GM12878 (cell line): Measurements from ENCODE around the gene KRTAP5-7. TPM values are rescaled to one million over a fixed set of nuclear protein-coding genes. Genes with fewer than 3 reads are reported as not detected.

Source experiments
- ATAC-seq: fragments of 200-7000 bp; cut with Tn5 transposase; 3 replicates; pipeline ENCODE4 v1.9.1; 2020; ENCODE audit warnings: mild to moderate bottlenecking, moderate library complexity
- BruUV-seq: library from RNA; stranded (reverse); fragments of 400-500 nt; replicated peaks from 2 replicates; lab custom pipeline; 2021; lab: Mats Ljungman, UMichigan
- CTCF ChIA-PET: fragments of 300-600 bp; sonication (Branson Sonifier 250); formaldehyde crosslinking; extraction: SDS; loops from one replicate; lab custom pipeline; 2021; ENCODE audit warnings: inconsistent platforms; lab: Yijun Ruan, JAX
- POLR2A ChIA-PET: fragments of 350-600 bp; formaldehyde crosslinking; extraction: SDS; loops from one replicate; lab custom pipeline; 2021; ENCODE audit warnings: inconsistent platforms; lab: Charles Lee
- RAD21 ChIA-PET: fragments of 300-600 bp; sonication (Branson Sonifier 250); formaldehyde crosslinking; loops from one replicate; lab custom pipeline; 2023; ENCODE audit warnings: antibody characterized with exemption; ENCODE audit not compliant: unreplicated experiment; lab: Charles Lee
- SMC1A ChIA-PET: fragments of 300-600 bp; sonication (Branson Sonifier 250); formaldehyde crosslinking; loops from one replicate; lab custom pipeline; 2023; ENCODE audit not compliant: unreplicated experiment, uncharacterized antibody; lab: Charles Lee
- DNase-seq: peaks from one replicate; pipeline ENCODE4 v3.0.0-alpha.2; 2011; ENCODE audit warnings: low read depth, low spot score
- FAIRE-seq: peaks from 3 replicates; lab custom pipeline; 2011; peaks lifted over from hg19 to GRCh38; lab: Jason Lieb, UNC
- H2AFZ ChIP-seq: 2 replicates; pipeline ENCODE4 v1.6.0; 2011; ENCODE audit warnings: low read depth, low read length, control low read depth; ENCODE audit not compliant: control insufficient read depth
- H3K27ac ChIP-seq: 2 replicates; pipeline ENCODE4 v1.5.1; 2011; ENCODE audit warnings: control low read depth; ENCODE audit not compliant: control insufficient read depth, insufficient read depth
- H3K27me3 ChIP-seq, 2 experiments: replicated peaks in 1 of 2; 2 replicates each; pipeline versions ENCODE4 v1.6.0 to v1.6.1; 2011; ENCODE audit warnings: low read length in 1 of 2; ENCODE audit not compliant: control insufficient read depth in 2 of 2, insufficient read depth in 2 of 2
- H3K36me3 ChIP-seq, 2 experiments: 2 replicates each; pipeline ENCODE4 v1.5.1; 2011; ENCODE audit warnings: low read length in 1 of 2; ENCODE audit not compliant: control insufficient read depth in 2 of 2, insufficient read depth in 2 of 2
- H3K4me1 ChIP-seq: 2 replicates; pipeline ENCODE4 v1.6.1; 2011; ENCODE audit warnings: mild to moderate bottlenecking, low read length, moderate library complexity, mixed read lengths; ENCODE audit not compliant: control insufficient read depth, insufficient read depth
- H3K4me2 ChIP-seq: 2 replicates; pipeline ENCODE4 v1.6.0; 2011; ENCODE audit warnings: control low read depth; ENCODE audit not compliant: control insufficient read depth, insufficient read depth
- H3K4me3 ChIP-seq: fragments of 200-600 bp; sonication (generic); 2 replicates; pipeline ENCODE4 v1.5.1; 2016
- H3K79me2 ChIP-seq: 2 replicates; pipeline ENCODE4 v1.6.0; 2011; ENCODE audit warnings: low read length; ENCODE audit not compliant: control insufficient read depth, insufficient read depth
- H3K9ac ChIP-seq: 2 replicates; pipeline ENCODE4 v1.8.0; 2011; ENCODE audit warnings: low read length, control low read depth, mixed read lengths; ENCODE audit not compliant: control insufficient read depth, insufficient read depth
- H3K9me3 ChIP-seq: replicated peaks from 3 replicates; pipeline ENCODE4 v1.5.1; 2011; ENCODE audit warnings: mild to moderate bottlenecking, low read length; ENCODE audit not compliant: control insufficient read depth, insufficient read depth
- H4K20me1 ChIP-seq: 2 replicates; pipeline ENCODE4 v1.6.0; 2011; ENCODE audit not compliant: control insufficient read depth, insufficient read depth
- CREM ChIP-seq: IDR thresholded peaks from 2 replicates; pipeline ENCODE4 v1.6.1; 2014; ENCODE audit warnings: antibody characterized with exemption, low read depth
- MLLT1 ChIP-seq: fragments of 450-650 bp; IDR thresholded peaks from 2 replicates; pipeline ENCODE4 v1.6.1; 2016; ENCODE audit warnings: mild to moderate bottlenecking
- POLR2A ChIP-seq: IDR thresholded peaks from 2 replicates; pipeline ENCODE4 v1.6.1; 2011; ENCODE audit warnings: low read depth, mild to moderate bottlenecking, low read length
- WGBS: methylation state at CpG from one replicate; pipeline ENCODE4 v1.1.6; 2016; ENCODE audit warnings: low lambda C conversion rate; ENCODE audit not compliant: insufficient replicate concordance, insufficient coverage; ENCODE audit errors: missing lambda C conversion rate; 5-methylcytosine and 5-hydroxymethylcytosine counted together
- in situ Hi-C: fragments of 300-500 bp; cut with MboI; formaldehyde crosslinking; loops from 9 replicates; pipeline ENCODE4 v1.14.3; 2018; ENCODE audit warnings: mixed read lengths
- intact Hi-C: fragments of 100-400 bp; cut with micrococcal nuclease; formaldehyde crosslinking; loops from one replicate; pipeline ENCODE4 v1.14.2; 2022; ENCODE audit not compliant: unreplicated experiment
- polyA plus RNA-seq, 11 experiments: library from polyadenylated mRNA; depleted of rRNA in 4 of 11; unstranded in 6 of 11; stranded (reverse) in 5 of 11; fragments of >200 nt; fragmentation: Nextera tagmentation in 4 of 11; fragmentation: Illumina TruSeq in 1 of 11; extraction: Ambion mirVana in 4 of 11; extraction: Trizol in 1 of 11; gene quantifications; 1 replicate in 1 of 11; 2 replicates in 10 of 11; pipeline versions ENCODE4 v1.2.1 to v1.2.3, GENCODE V29; 2011 to 2016; ENCODE audit warnings: inconsistent platforms in 2 of 11, missing spikeins in 2 of 11, low read depth in 1 of 11
- total RNA-seq, 4 experiments: library from RNA; depleted of rRNA in 3 of 4; stranded (reverse); fragments of >200 nt in 3 of 4; fragmentation: Illumina TruSeq in 1 of 4; extraction: Trizol in 1 of 4; gene quantifications; 2 replicates each; pipeline versions ENCODE4 v1.2.1 to v1.2.3, GENCODE V29; 2013 to 2021

The KRTAP5-7 gene
- total and polyA plus RNA-seq, 10 of the 15 experiments (the other 5 are each of a cell fraction or from before 2014, with no cell fraction given): 0.07 to 0.23 (median 0.19) TPM; not detected in 6

- Histone ChIP-seq H3K4me1 (no peaks in the 10 kb centered on the region), H3K9me3 (no peaks in the 10 kb centered on the region), H3K79me2 (no peaks in the 10 kb centered on the region), H4K20me1 (no peaks in the 10 kb centered on the region), H2AFZ (no peak overlapping the region), H3K4me2 (no peak overlapping the region), H3K27ac (no peak overlapping the region), H3K27me3 (no peaks in the 10 kb centered on the region), H3K9ac (no peak overlapping the region), H3K36me3 (peaks cover 30 to 40% of the 10 kb centered on the region in 2 experiments), H3K4me3 (no peak overlapping the region)
- TF ChIP-seq MLLT1: no peak
- TF ChIP-seq POLR2A: peak; percentile 15; the same call in 1 of the 2 replicates
- FAIRE-seq: no peak
- ChIA-PET SMC1A (interaction anchor here (0.6 kb wide), 1 partner anchor 20 kb away, joined by 3 read pairs; no protein-coding TSS in a partner anchor), CTCF (no interaction called here), POLR2A (no interaction called here), RAD21 (no interaction called here)
- over 99% methylated on average over 11 of the region's 11 CpGs for WGBS
- TSS peak; percentile 36 for BruUV-seq
- no peak for DNase-seq
- in situ Hi-C loops: no loop called here
- ATAC-seq: no peak
- intact Hi-C loops: no loop called here
These were observed 48.6 kb upstream of the KRTAP5-7 start for GRCh38 chr11:71478528-71478840.

GRCh38 chr11:71481101-71481960, 45.7 kb upstream of the KRTAP5-7 start:
- RAD21 ChIA-PET: no interaction called here
- Histone ChIP-seq H3K4me3 (no peak overlapping the region), H2AFZ (no peak overlapping the region), H3K4me1 (no peaks in the 10 kb centered on the region), H4K20me1 (no peaks in the 10 kb centered on the region), H3K27ac (no peak overlapping the region)
- no TSS peak for BruUV-seq
- ATAC-seq (no peak), FAIRE-seq (no peak), DNase-seq (no peak)
- in situ Hi-C loops: no loop called here
- TF ChIP-seq CREM (no peak), POLR2A (no peak)
- TF ChIP-seq, all 136 proteins: peak for 0
- no peak overlapping the region for H3K4me2 ChIP-seq
- ChIA-PET POLR2A (no interaction called here), CTCF (no interaction called here), SMC1A (no interaction called here)
- H3K36me3 ChIP-seq: peaks cover 29 to 45% of the 10 kb centered on the region in 2 experiments
- H3K9ac ChIP-seq: no peak overlapping the region
- H3K79me2 ChIP-seq: no peaks in the 10 kb centered on the region
- intact Hi-C loops: no loop called here
- H3K9me3 ChIP-seq: no peaks in the 10 kb centered on the region
- WGBS: 94% methylated on average over 24 of the region's 24 CpGs
- H3K27me3 ChIP-seq: no peaks in the 10 kb centered on the region
